ENCODE measurements around the gene TMEM141.

- TF ChIP-seq, protein P1, sequence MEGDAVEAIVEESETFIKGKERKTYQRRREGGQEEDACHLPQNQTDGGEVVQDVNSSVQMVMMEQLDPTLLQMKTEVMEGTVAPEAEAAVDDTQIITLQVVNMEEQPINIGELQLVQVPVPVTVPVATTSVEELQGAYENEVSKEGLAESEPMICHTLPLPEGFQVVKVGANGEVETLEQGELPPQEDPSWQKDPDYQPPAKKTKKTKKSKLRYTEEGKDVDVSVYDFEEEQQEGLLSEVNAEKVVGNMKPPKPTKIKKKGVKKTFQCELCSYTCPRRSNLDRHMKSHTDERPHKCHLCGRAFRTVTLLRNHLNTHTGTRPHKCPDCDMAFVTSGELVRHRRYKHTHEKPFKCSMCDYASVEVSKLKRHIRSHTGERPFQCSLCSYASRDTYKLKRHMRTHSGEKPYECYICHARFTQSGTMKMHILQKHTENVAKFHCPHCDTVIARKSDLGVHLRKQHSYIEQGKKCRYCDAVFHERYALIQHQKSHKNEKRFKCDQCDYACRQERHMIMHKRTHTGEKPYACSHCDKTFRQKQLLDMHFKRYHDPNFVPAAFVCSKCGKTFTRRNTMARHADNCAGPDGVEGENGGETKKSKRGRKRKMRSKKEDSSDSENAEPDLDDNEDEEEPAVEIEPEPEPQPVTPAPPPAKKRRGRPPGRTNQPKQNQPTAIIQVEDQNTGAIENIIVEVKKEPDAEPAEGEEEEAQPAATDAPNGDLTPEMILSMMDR (IDR thresholded peaks at IDR 0.05; ENCODE audit: low read depth, low read length): no peak
- no peak for TF ChIP-seq EZH2phosphoT487 (IDR thresholded peaks at IDR 0.05; ENCODE audit: low read depth)
These were observed 33.4 kb upstream of the TMEM141 start for GRCh38 chr9:136757751-136758140.

Data from OCI-LY3 (cell line).